ENCODE data around the gene FRK.
A peak's percentile ranks its signal among the peaks of the same experiment; 100 is the strongest.

Gene FRK

GRCh38 chr6:116035616-116036015, 25.1 kb downstream of the FRK start:
- no peak for DNase-seq (ENCODE audit: low read depth, low spot score)

GRCh38 chr6:116034327-116034726, 26.4 kb downstream of the FRK start:
- no peak for DNase-seq (ENCODE audit: low read depth, low spot score)

- DNase-seq (ENCODE audit: low read depth, low spot score), result no peak
Observed at GRCh38 chr6:116033687-116034303, 26.9 kb downstream of the FRK start.

GRCh38 chr6:116030770-116031169, 29.9 kb downstream of the FRK start:
- DNase-seq (ENCODE audit: low read depth, low spot score), result no peak

- no peak for DNase-seq (ENCODE audit: low read depth, low spot score)
Observed at GRCh38 chr6:116029535-116029934, 31.2 kb downstream of the FRK start.

- no peak for DNase-seq (ENCODE audit: low read depth, low spot score)
Observed at GRCh38 chr6:116028233-116028632, 32.5 kb downstream of the FRK start.

GRCh38 chr6:116027801-116028200, 32.9 kb downstream of the FRK start:
- no peak for DNase-seq (ENCODE audit: low read depth, low spot score)

GRCh38 chr6:116025405-116025804, 35.3 kb downstream of the FRK start:
- DNase-seq (ENCODE audit: low read depth, low spot score), result no peak

- DNase-seq (ENCODE audit: low read depth, low spot score), result no peak
Observed at GRCh38 chr6:116022841-116023445, 37.7 kb downstream of the FRK start.

GRCh38 chr6:116020738-116021137, 40.0 kb downstream of the FRK start:
- no peak for DNase-seq (ENCODE audit: low read depth, low spot score)

GRCh38 chr6:116019428-116019827, 41.3 kb downstream of the FRK start:
- DNase-seq (ENCODE audit: low read depth, low spot score), result no peak

- no peak for DNase-seq (ENCODE audit: low read depth, low spot score)
Observed at GRCh38 chr6:116018976-116019375, 41.7 kb downstream of the FRK start.

- no peak for DNase-seq (ENCODE audit: low read depth, low spot score)
Observed at GRCh38 chr6:116017546-116018295, 43.0 kb downstream of the FRK start.

GRCh38 chr6:116016846-116017545, 43.7 kb downstream of the FRK start:
- DNase-seq (ENCODE audit: low read depth, low spot score), result peak; percentile 59

- no peak for DNase-seq (ENCODE audit: low read depth, low spot score)
Observed at GRCh38 chr6:116015983-116016382, 44.7 kb downstream of the FRK start.

- DNase-seq (ENCODE audit: low read depth, low spot score), result no peak
Observed at GRCh38 chr6:116015561-116015960, 45.1 kb downstream of the FRK start.

GRCh38 chr6:116012951-116013350, 47.7 kb downstream of the FRK start:
- no peak for DNase-seq (ENCODE audit: low read depth, low spot score)

GRCh38 chr6:116012471-116012949, 48.2 kb downstream of the FRK start:
- DNase-seq (ENCODE audit: low read depth, low spot score), result no peak

- DNase-seq (ENCODE audit: low read depth, low spot score), result no peak
Observed at GRCh38 chr6:116011520-116011919, 49.2 kb downstream of the FRK start.

GRCh38 chr6:116010790-116011401, 49.8 kb downstream of the FRK start:
- peak; percentile 49 for DNase-seq (ENCODE audit: low read depth, low spot score)

GRCh38 chr6:116010386-116010785, 50.3 kb downstream of the FRK start:
- no peak for DNase-seq (ENCODE audit: low read depth, low spot score)
